CD4-positive, alpha-beta T cell (primary cell): ENCODE data around the gene DNER. TPM values are rescaled to one million over a fixed set of nuclear protein-coding genes. Genes with fewer than 3 reads are reported as not detected.

Experiments
- ATAC-seq: fragments of 200-7000 bp; cut with Tn5 transposase; one replicate; pipeline ENCODE4 v1.10.0; 2022; ENCODE audit warnings: mild to moderate bottlenecking; ENCODE audit not compliant: poor library complexity
- CTCF ChIA-PET: fragments of 350-600 bp; sonication (Branson Sonifier 250); formaldehyde crosslinking; loops from one replicate; lab custom pipeline; 2021; ENCODE audit warnings: antibody characterized with exemption, inconsistent platforms; lab: Charles Lee
- POLR2A ChIA-PET: fragments of 350-600 bp; sonication (Branson Sonifier 250); formaldehyde crosslinking; loops from one replicate; lab custom pipeline; 2021; ENCODE audit warnings: antibody characterized with exemption, inconsistent platforms; lab: Charles Lee
- DNase-seq, 14 experiments: peaks; one replicate each; pipeline ENCODE4 v3.0.0-alpha.2; 2013 to 2020; ENCODE audit warnings: mixed read lengths in 2 of 14
- H3K27ac ChIP-seq, 2 donors: one replicate each; pipeline versions ENCODE4 v1.5.1 to v1.7.0; 2013; ENCODE audit warnings: low read length in 2 of 2, low read depth in 1 of 2, mild to moderate bottlenecking in 1 of 2
- H3K27me3 ChIP-seq, 2 experiments: 1 replicate in 1 of 2; 2 replicates in 1 of 2; pipeline versions ENCODE4 v1.6.1 to v1.7.0; 2013; ENCODE audit warnings: low read length in 2 of 2, control low read depth in 1 of 2, mild to moderate bottlenecking in 1 of 2, moderate library complexity in 1 of 2; ENCODE audit not compliant: insufficient read depth in 2 of 2, control insufficient read depth in 1 of 2
- H3K36me3 ChIP-seq: one replicate; pipeline ENCODE4 v1.6.1; 2013; ENCODE audit warnings: low read length, control low read depth; ENCODE audit not compliant: insufficient read depth
- H3K4me1 ChIP-seq: one replicate; pipeline ENCODE4 v1.6.1; 2013; ENCODE audit warnings: low read length, control low read depth; ENCODE audit not compliant: insufficient read depth
- H3K4me3 ChIP-seq: one replicate; pipeline ENCODE4 v1.5.1; 2013; ENCODE audit warnings: mild to moderate bottlenecking, low read length, moderate library complexity
- H3K9me3 ChIP-seq, 2 experiments: 1 replicate in 1 of 2; 2 replicates in 1 of 2; pipeline versions ENCODE4 v1.6.1 to v1.7.0; 2013; ENCODE audit warnings: low read length in 2 of 2, mild to moderate bottlenecking in 2 of 2, control low read depth in 1 of 2, moderate library complexity in 1 of 2; ENCODE audit not compliant: control insufficient read depth in 1 of 2, insufficient read depth in 1 of 2
- H3K27ac Mint-ChIP-seq: one replicate; pipeline ENCODE4 v1.8.0; 2020; ENCODE audit warnings: mixed read lengths
- H3K27me3 Mint-ChIP-seq: one replicate; pipeline ENCODE4 v1.8.0; 2021; ENCODE audit warnings: mixed read lengths
- H3K36me3 Mint-ChIP-seq: one replicate; pipeline ENCODE4 v1.8.0; 2021; ENCODE audit warnings: low read depth, mixed read lengths
- H3K4me1 Mint-ChIP-seq: one replicate; pipeline ENCODE4 v1.8.0; 2021; ENCODE audit warnings: low read depth, mixed read lengths
- H3K4me3 Mint-ChIP-seq: one replicate; pipeline ENCODE4 v1.8.0; 2020; ENCODE audit warnings: mild to moderate bottlenecking, mixed read lengths
- H3K9me3 Mint-ChIP-seq: one replicate; pipeline ENCODE4 v1.8.0; 2020; ENCODE audit warnings: mixed read lengths
- intact Hi-C, 2 experiments: fragments of 100-400 bp; cut with DNase I in 1 of 2; cut with micrococcal nuclease in 1 of 2; formaldehyde crosslinking; loops; one replicate each; pipeline versions ENCODE4 v1.15.1 to v1.9.0; 2023 to 2025; cut with DNase I, micrococcal nuclease
- total RNA-seq, 174 experiments: library from RNA in 2 of 174; stranded (reverse) in 2 of 174; gene quantifications; one replicate each; pipeline ENCODE4 v1.2.3 and lab custom pipeline; 2021 to 2026
- TF ChIP-seq, protein P1 (sequence below): fragments of 200-600 bp; IDR thresholded peaks from one replicate; pipeline ENCODE4 v1.8.0; 2022; ENCODE audit warnings: antibody characterized with exemption, mild to moderate bottlenecking

DNER gene
- total RNA-seq, 2 experiments from 2014 or later = not detected

DNA sequence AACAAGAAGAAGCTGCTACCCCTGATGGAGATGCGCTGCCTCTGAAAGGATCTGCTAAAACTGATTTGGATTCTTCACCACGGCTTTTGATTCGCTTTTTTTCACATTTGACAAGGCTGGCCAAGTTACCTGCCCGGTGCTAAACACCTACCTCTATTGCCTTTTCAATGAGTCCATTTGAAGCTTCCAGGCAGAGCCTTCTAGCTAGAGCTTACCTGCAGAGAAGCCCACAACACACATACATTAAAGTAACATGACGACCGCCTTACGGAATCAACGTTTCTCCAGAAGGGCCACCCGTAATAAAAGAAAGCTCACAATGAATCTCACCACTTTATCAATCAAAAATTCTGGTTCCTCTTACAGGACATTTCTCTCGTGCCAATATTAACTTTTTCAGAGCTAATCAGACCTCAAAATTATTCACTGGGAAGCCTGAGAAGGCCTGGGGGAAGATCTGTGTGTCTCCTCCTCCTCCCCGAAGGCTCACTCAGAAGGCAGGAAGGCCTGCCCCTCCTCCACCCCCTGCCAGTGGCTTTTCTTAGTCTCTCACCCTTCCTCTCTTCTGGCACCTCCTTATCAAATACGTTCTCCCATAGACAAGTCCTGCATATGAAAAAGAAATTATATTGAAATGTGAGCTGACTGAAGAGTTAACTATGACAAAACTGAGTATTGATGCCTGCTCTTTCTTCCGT is 171.0 kb downstream of the DNER start:
- TF ChIP-seq, protein P1, sequence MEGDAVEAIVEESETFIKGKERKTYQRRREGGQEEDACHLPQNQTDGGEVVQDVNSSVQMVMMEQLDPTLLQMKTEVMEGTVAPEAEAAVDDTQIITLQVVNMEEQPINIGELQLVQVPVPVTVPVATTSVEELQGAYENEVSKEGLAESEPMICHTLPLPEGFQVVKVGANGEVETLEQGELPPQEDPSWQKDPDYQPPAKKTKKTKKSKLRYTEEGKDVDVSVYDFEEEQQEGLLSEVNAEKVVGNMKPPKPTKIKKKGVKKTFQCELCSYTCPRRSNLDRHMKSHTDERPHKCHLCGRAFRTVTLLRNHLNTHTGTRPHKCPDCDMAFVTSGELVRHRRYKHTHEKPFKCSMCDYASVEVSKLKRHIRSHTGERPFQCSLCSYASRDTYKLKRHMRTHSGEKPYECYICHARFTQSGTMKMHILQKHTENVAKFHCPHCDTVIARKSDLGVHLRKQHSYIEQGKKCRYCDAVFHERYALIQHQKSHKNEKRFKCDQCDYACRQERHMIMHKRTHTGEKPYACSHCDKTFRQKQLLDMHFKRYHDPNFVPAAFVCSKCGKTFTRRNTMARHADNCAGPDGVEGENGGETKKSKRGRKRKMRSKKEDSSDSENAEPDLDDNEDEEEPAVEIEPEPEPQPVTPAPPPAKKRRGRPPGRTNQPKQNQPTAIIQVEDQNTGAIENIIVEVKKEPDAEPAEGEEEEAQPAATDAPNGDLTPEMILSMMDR = no peak
- ATAC-seq (no peak), DNase-seq (no peak)
- Mint-ChIP-seq H3K36me3 (no peaks in the 10 kb centered on the region), H3K27ac (no peak overlapping the region), H3K9me3 (no peaks in the 10 kb centered on the region), H3K4me1 (no peaks in the 10 kb centered on the region), H3K27me3 (peaks cover 7% of the 10 kb centered on the region), H3K4me3 (no peak overlapping the region)
- Histone ChIP-seq H3K27ac (no peak overlapping the region), H3K4me1 (no peaks in the 10 kb centered on the region), H3K36me3 (no peaks in the 10 kb centered on the region), H3K27me3 (no peaks in the 10 kb centered on the region), H3K9me3 (no peaks in the 10 kb centered on the region), H3K4me3 (no peak overlapping the region)
- ChIA-PET POLR2A (no interaction called here), CTCF (no interaction called here)
- intact Hi-C loops = no loop called here

DNA sequence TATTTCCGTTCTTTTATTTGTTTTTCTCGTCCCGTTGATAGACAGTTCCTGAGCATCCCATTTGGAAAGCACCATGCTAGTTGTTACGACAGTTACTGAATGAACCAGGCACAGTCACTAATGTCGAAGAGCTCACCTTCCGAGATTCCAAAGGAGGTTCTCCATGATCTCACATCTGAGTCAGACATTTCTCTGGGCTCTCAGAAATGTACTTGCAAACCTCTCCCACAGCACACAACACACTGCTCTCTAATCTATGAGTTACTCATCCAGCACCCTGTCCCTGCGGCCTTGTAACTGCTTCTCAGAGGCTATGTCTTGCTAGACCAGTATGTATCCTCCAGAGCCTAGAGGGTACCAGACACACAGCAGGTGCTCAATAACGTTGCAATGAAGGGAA is 174.7 kb downstream of the DNER start:
- POLR2A ChIA-PET = no interaction called here
- H3K4me3 ChIP-seq = no peak overlapping the region

GRCh38 chr2:229531594-229531993 is 182.8 kb downstream of the DNER start:
- no peak for ATAC-seq

More for the DNA sequence above, 174.7 kb downstream of the DNER start:
- H3K4me1 ChIP-seq = no peaks in the 10 kb centered on the region
- H3K36me3 ChIP-seq = no peaks in the 10 kb centered on the region
- no peaks in the 10 kb centered on the region for H3K9me3 Mint-ChIP-seq
- ATAC-seq (no peak), DNase-seq (no peak)
- peaks cover 7% of the 10 kb centered on the region for H3K27me3 Mint-ChIP-seq
- TF ChIP-seq, protein P1 = no peak
- H3K9me3 ChIP-seq = no peaks in the 10 kb centered on the region
- H3K4me1 Mint-ChIP-seq = no peaks in the 10 kb centered on the region
- CTCF ChIA-PET = no interaction called here
- H3K27ac ChIP-seq = no peak overlapping the region
- intact Hi-C loops = no loop called here
- no peaks in the 10 kb centered on the region for H3K36me3 Mint-ChIP-seq
- no peak overlapping the region for H3K4me3 Mint-ChIP-seq
- no peak overlapping the region for H3K27ac Mint-ChIP-seq
- H3K27me3 ChIP-seq = no peaks in the 10 kb centered on the region

More at GRCh38 chr2:229531594-229531993, 182.8 kb downstream of the DNER start:
- H3K27me3 ChIP-seq = no peaks in the 10 kb centered on the region
- intact Hi-C loops = no loop called here
- peaks cover 9% of the 10 kb centered on the region for H3K27me3 Mint-ChIP-seq
- no peaks in the 10 kb centered on the region for H3K4me1 ChIP-seq
- no peak overlapping the region for H3K4me3 Mint-ChIP-seq
- peaks cover 0 to 1% of the 10 kb centered on the region in 2 experiments for H3K9me3 ChIP-seq
- no peak overlapping the region for H3K27ac Mint-ChIP-seq
- ChIA-PET CTCF (interaction anchor here (0.6 kb wide), 1 partner anchor 10 kb away, joined by 3 read pairs; no protein-coding TSS in a partner anchor), POLR2A (no interaction called here)
- H3K9me3 Mint-ChIP-seq = peaks cover 3% of the 10 kb centered on the region
- H3K4me1 Mint-ChIP-seq = no peaks in the 10 kb centered on the region
- no peaks in the 10 kb centered on the region for H3K36me3 Mint-ChIP-seq
- H3K36me3 ChIP-seq = no peaks in the 10 kb centered on the region
- no peak for DNase-seq
- H3K27ac ChIP-seq = no peak overlapping the region
- TF ChIP-seq, protein P1 = no peak
- no peak overlapping the region for H3K4me3 ChIP-seq
